ENCODE measurements around the gene USH2A. TPM values are rescaled to one million over a fixed set of nuclear protein-coding genes. Genes with fewer than 3 reads are reported as not detected.

Gene USH2A
- total RNA-seq, 1 donor from 2014 or later, result not detected

DNA sequence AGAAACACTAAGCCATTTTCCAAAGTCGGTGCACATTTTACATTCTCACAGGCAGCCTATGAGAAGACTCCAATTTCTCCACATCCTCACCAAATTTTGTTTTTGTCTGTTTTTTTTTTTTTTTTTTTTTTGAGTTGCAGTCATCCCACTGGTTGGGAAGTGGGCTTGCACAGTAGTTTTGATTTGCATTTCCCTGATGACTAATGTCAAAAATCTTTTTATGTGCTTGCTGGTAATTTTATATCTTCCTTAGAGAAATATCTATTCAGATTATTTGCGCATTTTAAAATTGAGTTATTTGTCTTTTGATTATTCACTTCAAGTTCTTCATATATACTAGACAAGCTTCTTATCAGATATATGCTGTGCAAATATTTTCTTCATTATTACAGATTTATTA lies 141.5 kb downstream of the USH2A start:
- H3K27ac Mint-ChIP-seq (ENCODE audit: unreplicated experiment), result no peak overlapping the region
- no peak for DNase-seq (ENCODE audit: extremely low spot score, unreplicated experiment)
- H3K36me3 Mint-ChIP-seq (ENCODE audit: unreplicated experiment), result no peaks in the 10 kb centered on the region
- TF ChIP-seq, protein P1, sequence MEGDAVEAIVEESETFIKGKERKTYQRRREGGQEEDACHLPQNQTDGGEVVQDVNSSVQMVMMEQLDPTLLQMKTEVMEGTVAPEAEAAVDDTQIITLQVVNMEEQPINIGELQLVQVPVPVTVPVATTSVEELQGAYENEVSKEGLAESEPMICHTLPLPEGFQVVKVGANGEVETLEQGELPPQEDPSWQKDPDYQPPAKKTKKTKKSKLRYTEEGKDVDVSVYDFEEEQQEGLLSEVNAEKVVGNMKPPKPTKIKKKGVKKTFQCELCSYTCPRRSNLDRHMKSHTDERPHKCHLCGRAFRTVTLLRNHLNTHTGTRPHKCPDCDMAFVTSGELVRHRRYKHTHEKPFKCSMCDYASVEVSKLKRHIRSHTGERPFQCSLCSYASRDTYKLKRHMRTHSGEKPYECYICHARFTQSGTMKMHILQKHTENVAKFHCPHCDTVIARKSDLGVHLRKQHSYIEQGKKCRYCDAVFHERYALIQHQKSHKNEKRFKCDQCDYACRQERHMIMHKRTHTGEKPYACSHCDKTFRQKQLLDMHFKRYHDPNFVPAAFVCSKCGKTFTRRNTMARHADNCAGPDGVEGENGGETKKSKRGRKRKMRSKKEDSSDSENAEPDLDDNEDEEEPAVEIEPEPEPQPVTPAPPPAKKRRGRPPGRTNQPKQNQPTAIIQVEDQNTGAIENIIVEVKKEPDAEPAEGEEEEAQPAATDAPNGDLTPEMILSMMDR (IDR thresholded peaks at IDR 0.05), result no peak
- no peak overlapping the region for H3K4me3 Mint-ChIP-seq (ENCODE audit: unreplicated experiment)
- peaks cover 7% of the 10 kb centered on the region for H3K27me3 Mint-ChIP-seq (ENCODE audit: unreplicated experiment)
- H3K4me1 Mint-ChIP-seq (ENCODE audit: unreplicated experiment), result no peaks in the 10 kb centered on the region
- H3K9me3 Mint-ChIP-seq (ENCODE audit: unreplicated experiment), result peaks cover 12% of the 10 kb centered on the region

DNA sequence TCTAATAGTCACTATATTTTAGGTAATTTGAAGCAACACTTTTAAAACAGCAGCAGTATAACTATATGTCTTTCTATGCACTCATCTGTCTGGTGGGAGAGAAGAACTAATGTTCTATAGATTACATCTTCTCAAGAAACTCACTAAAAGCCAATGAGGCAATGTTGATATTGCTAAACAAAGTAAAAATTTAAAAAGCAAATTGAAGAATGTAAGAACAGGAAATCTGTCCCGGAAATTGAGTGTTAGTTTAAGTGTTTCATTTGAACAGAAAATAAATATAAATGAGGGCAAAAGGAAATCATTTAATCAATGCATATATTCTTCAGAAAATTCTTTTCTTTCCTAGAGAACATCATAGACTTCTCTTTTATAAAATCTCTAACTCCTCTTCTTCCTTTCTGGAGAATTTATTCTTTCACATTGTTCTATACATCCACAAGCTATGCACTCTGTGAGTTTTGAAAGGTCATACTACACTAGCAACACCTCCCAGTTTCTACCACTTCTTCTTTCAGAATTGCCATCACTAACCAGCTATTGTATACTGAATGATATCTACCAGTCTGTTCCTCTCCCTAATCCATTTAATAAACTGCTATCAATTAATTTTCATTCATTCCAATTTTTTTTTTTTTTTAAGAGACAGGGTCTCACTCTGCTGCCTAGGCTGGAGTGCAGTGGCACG lies 153.0 kb downstream of the USH2A start:
- H3K9me3 Mint-ChIP-seq (ENCODE audit: unreplicated experiment), result no peaks in the 10 kb centered on the region
- H3K27ac Mint-ChIP-seq (ENCODE audit: unreplicated experiment), result no peak overlapping the region
- TF ChIP-seq, protein P1 (IDR thresholded peaks at IDR 0.05), result no peak
- H3K36me3 Mint-ChIP-seq (ENCODE audit: unreplicated experiment), result no peaks in the 10 kb centered on the region
- DNase-seq (ENCODE audit: extremely low spot score, unreplicated experiment), result no peak
- H3K27me3 Mint-ChIP-seq (ENCODE audit: unreplicated experiment), result peaks cover 5% of the 10 kb centered on the region
- H3K4me1 Mint-ChIP-seq (ENCODE audit: unreplicated experiment), result no peaks in the 10 kb centered on the region
- H3K4me3 Mint-ChIP-seq (ENCODE audit: unreplicated experiment), result no peak overlapping the region

DNA sequence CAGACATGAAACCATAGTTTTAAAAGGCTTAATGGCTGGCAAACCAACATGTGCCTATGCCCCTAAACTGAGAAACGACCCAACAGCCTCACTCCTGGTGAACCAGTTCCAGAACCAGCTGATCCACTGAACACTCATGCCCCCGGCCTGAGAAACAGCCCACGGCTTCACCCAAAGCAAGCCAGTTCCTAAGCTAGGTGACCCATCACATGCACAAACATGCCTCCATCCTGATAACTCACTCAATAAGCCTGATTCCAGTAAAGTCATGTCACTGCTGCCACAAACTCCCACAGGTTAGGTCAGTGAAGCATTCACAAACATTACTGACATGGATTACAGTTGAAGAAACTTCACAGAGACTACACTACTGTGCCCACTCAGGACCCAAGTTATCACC lies 161.6 kb downstream of the USH2A start:
- H3K27me3 Mint-ChIP-seq (ENCODE audit: unreplicated experiment), result no peaks in the 10 kb centered on the region
- TF ChIP-seq, protein P1 (IDR thresholded peaks at IDR 0.05), result no peak
- no peaks in the 10 kb centered on the region for H3K4me1 Mint-ChIP-seq (ENCODE audit: unreplicated experiment)
- H3K4me3 Mint-ChIP-seq (ENCODE audit: unreplicated experiment), result no peak overlapping the region
- H3K9me3 Mint-ChIP-seq (ENCODE audit: unreplicated experiment), result no peaks in the 10 kb centered on the region
- no peaks in the 10 kb centered on the region for H3K36me3 Mint-ChIP-seq (ENCODE audit: unreplicated experiment)
- DNase-seq (ENCODE audit: extremely low spot score, unreplicated experiment), result no peak
- H3K27ac Mint-ChIP-seq (ENCODE audit: unreplicated experiment), result no peak overlapping the region

DNA sequence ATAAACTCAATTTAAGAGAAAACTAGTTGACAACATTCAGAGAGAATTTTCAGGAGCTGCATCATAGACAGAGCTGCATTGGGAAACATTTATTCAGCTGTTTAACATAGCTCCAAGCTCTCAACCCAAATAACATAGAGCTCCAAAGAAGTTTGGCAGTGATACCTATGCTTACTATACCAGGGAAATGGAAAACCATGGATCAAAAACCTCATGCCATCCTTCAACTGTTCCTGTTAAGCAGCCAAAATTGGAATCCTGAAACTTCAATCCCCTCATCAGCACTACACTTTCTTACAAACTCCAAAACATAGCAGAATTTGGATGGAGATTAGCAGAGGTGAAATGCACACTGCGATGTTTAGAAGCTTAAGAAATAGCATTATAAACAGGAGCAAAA lies 164.4 kb downstream of the USH2A start:
- peaks cover 2% of the 10 kb centered on the region for H3K27me3 Mint-ChIP-seq (ENCODE audit: unreplicated experiment)
- DNase-seq (ENCODE audit: extremely low spot score, unreplicated experiment), result no peak
- no peaks in the 10 kb centered on the region for H3K4me1 Mint-ChIP-seq (ENCODE audit: unreplicated experiment)
- H3K36me3 Mint-ChIP-seq (ENCODE audit: unreplicated experiment), result no peaks in the 10 kb centered on the region
- no peak overlapping the region for H3K4me3 Mint-ChIP-seq (ENCODE audit: unreplicated experiment)
- H3K9me3 Mint-ChIP-seq (ENCODE audit: unreplicated experiment), result no peaks in the 10 kb centered on the region
- TF ChIP-seq, protein P1 (IDR thresholded peaks at IDR 0.05), result no peak
- no peak overlapping the region for H3K27ac Mint-ChIP-seq (ENCODE audit: unreplicated experiment)

DNA sequence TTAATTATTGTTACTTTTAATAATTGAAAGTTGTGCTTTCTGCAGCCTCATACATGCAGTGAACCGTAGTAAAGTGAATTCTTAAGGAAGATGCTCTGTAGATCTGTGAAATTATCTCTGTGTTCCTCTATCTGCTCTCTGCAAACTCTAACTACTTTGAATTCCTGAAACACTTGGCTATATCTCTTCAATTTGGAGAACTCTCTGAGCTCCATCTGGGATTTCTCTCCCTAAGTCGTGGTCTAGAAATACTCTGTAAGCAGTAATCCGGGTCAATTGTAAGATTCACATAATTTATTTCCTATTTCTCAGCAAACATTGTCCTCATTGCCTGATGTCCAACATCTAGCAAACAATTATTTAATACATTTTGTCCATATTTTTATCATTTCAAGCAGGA lies 164.9 kb downstream of the USH2A start:
- no peak overlapping the region for H3K4me3 Mint-ChIP-seq (ENCODE audit: unreplicated experiment)

More for the DNA sequence above, 164.9 kb downstream of the USH2A start:
- Mint-ChIP-seq H3K36me3 (ENCODE audit: unreplicated experiment) (no peaks in the 10 kb centered on the region), H3K27ac (ENCODE audit: unreplicated experiment) (no peak overlapping the region), H3K27me3 (ENCODE audit: unreplicated experiment) (peaks cover 4% of the 10 kb centered on the region), H3K9me3 (ENCODE audit: unreplicated experiment) (no peaks in the 10 kb centered on the region), H3K4me1 (ENCODE audit: unreplicated experiment) (no peaks in the 10 kb centered on the region)
- no peak for DNase-seq (ENCODE audit: extremely low spot score, unreplicated experiment)
- TF ChIP-seq, protein P1 (IDR thresholded peaks at IDR 0.05), result no peak
